Stimulated activated CD8-positive, alpha-beta memory T cell treated with anti-CD3 and anti-CD28 coated beads, Interleukin-12 subunit alpha, Interleukin-12 subunit beta, amount 100 ng/mL, for 24 hours (primary cell): ENCODE measurements around the gene SETD5.

Experiments used
- DNase-seq: peaks from one replicate; pipeline ENCODE4 v3.0.0-alpha.2; 2020; ENCODE audit errors: extremely low read depth

Gene SETD5

DNA sequence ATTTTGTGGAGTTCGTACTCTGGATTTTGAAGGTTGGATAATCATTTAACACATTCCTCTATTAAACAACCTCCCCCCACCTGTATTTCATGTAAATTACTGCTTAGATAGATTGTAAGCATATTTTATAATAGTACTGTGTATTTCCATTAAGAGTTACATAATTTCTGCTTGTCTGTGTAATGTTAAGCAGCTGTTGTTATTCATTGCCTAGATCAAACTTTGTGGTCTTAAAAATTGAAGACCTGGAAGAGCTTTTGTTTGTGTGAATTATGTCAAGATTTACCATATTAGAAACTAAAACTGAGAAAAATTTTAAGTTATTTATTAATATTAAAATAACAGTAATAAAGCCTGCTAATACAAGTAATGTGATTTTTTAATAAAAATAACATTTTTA lies 11.1 kb downstream of the SETD5 start:
- DNase-seq, result no peak

DNA sequence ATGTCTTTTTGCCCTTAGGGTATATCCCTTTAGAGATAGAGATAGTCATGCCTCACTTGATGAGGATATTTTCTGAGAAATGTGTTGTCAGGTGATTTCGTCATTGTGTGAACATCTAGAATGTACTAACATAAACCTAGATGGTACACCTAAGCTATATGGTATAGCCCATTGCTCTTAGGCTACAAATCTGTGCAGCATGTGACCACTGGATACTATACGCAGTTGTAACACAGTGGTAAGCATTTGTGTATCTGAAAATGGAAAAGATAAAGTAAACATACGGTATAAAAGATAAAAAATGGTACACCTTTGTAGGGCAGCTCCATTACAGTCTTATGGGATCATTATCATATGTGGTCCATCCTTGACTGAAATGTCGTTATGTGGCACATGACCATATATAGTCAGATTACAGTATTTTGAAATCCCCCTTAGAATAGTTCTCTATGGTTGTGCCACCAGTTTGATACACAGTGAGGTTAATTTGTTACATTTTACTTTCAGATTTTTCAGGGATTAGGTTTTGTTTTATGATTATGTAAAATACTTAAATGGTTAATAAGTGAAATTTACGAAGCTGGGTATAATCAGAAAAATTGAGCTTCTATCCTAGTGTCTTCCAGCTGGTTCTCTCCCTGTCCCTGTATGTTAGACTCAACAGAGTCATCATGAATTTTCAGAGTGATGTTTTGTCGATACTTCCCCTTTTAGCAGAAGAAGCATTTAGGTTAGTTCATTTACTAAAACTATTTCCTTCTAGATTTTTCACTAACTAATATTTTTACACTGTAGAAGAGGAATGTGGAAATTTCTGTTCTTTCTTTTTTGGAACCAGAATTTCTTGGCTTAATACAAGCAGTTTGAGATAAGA lies 12.8 kb downstream of the SETD5 start:
- no peak for DNase-seq

DNA sequence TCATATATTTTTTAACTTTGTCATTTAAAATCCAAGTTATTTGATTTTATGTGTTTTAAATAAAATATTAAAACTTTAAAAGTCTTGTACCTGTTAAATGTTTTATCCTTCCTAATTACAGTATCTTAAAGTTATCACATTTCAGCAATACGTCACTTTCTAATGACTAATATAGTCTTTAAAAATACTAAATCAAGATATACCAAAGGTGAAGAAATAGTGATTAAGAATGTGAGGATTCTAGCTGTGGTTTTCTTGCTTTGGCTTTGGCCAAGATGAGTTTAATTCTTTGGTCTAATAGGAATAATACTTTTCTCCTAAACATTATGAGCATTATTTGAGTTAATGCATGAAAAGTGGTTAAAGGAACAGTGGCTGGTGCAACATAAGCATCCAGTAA lies 13.9 kb downstream of the SETD5 start:
- no peak for DNase-seq

DNA sequence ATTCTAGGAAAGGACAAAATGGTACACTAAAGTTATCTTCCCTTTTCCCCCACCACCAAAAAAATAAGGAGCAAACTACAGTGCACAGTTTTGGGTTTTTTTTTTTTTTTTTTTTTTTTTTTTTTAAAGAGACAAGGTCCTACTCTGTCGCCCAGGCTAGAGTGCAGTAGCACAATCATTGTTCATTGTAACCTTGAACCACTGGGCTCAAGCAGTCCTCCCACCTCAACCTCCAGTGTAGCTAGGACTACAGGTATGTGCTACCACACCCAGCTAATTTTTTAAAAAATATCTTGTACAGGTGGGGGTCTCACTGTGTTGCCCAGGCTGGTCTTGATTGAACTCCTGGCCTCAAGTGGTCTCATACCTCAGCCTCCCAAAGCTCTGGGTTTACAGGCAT lies 14.9 kb downstream of the SETD5 start:
- no peak for DNase-seq

DNA sequence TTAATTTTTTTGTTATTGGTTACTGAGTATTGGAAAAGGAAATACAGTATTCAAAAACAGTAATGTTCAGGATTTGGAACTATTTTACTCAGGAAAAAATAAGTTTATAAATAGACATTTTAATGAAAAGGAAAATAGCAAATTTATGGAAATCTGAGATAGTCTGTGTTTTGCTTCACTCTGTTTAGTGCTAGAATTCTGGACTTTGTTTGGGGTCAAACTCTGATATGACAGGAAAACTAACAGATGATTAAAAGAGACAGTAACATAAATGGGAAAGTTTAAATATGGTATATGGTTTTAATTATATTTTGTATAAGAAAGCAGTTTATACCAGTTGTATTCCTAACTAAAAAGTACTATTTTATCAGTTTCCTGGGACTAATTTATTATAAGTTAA lies 17.4 kb downstream of the SETD5 start:
- no peak for DNase-seq

DNA sequence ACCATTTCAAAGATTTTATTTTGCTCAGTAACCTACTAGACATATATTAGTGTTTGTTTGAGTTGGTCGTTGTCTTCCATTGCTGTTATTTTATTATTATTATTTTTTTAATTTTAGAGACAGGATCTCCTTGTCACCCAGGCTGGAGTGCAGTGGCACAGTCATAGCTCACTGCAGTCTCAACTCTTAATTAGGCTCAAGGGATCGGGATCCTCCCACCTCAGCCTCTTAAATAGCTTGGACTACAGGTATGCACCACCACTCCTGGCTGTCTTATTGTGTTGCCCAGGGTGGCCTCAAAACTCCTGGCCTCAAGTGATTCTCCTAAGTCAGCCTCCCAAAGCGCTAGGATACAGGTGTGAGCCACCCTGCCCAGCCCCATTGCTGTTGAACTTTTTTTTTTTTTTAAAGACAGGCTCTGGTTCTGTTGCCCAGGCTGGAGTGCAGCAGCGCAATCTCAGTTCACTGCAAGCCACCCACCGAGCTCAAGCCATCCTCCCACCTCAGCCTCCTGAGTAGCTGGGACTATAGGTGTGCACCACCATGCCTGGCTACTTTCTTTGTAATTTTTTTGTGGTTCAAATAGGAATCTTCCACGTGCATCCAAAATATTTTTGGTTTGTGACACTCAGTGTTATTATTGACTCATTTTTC lies 18.2 kb downstream of the SETD5 start:
- no peak for DNase-seq

DNA sequence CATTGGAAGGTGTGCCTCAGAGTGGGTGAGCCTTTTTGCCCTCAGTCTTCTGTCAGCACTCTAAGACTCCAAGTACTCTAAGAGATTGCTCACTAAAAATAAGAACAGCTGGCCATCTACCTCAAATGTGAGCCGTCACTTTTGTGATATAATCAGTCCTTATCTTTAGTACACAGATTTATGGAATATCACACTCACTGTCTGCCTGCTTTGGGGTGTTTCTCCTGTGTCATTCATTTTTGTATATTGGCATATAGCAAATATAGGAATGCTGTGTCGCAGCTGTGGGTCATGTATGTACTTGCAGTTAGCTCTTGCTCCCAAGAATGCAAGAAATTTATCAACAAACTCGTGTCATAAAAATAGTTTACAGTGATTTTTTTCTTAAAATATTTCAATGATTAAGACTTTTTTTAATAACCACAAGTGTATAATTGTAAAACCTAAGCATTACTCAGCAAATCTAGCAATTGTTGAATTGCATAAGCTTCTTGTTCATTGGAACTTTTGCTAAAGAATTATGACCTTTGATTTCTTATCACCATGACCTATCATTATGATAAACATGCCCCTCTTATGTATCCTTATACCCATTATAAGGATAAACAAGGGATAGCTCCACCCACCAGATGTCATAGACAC lies 18.8 kb downstream of the SETD5 start:
- no peak for DNase-seq

DNA sequence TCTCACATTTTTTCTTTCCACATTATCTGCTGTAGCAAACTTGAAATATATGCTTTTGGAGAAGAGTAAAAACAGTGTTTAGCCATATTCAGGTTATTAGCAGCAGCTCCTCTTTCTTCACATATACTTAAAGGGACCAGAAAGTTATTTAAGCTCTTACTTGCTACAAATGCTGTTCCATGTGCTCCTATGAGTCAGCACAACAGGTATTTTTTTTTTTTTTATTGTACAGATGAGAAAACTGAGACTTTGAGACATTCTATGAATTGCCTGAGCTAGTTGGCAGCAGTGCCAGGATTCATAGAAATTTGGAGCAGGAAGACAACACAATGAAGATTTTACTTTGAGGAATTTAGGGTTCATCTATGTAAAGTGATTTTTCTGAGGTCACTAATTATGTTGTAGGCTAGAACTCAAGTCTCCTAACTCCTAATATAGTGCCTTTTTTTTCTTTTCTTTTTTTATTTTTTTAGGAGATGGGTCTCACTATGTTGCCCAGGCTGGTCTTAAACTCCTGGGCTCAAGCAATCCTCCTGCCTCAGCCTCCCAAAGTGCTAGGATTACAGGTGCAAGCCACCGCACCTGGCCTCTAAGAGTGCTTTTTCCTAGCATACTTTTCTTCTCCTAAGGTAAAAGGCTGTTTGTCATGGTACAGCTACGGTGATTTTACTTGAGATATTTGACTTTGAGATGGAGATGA lies 23.6 kb downstream of the SETD5 start:
- no peak for DNase-seq

DNA sequence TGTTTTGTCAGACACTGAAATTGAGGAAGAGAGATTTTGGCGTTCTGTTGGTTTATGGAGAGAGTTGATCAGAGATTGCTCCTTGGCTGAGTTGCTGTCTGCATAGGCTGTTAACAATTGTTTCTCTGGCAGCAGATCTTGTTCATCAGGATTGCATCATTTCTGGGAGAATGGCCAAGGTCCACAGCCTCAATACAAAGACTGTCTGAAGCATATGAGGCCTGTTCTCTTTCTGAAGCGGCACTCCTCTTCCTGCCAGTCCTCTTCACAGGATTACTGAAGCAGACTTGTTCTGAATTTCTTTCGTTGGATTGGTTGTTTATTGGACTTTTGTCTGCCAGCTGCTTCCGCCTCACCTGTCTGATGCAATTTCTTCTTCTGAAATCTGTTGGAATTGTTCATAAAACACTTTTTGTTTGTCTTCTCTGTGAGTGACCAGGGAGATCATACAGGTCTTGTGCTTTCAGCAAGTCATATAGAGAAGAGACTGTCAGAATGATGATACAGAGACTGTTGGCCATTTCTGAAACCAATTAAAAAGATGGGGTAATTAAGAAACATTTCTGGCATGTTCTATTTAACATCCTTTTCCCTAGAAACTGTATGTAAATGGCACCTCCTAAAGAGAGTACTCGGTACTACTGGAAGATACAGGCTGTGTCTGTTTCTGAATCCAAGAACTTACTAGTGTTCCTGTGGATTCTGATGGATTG lies 25.5 kb downstream of the SETD5 start:
- DNase-seq, result no peak

DNA sequence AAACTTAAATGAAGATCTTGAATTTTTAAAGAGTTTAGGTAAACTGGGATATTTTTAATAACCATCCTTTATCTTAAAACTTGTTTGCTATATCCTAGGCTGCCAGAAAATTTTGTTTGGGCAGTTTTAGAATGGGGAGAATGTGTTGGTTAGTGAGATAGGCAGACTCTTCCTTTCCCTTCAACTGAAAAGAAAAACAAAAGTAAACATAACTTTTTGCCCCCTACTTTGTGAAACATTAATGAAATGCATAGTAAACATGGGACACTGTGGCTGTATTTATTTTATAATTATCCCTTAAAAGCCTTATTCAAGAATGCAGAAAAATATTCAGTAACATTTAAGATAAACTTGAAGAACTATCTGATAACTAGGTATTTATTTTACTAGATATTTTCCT lies 31.0 kb downstream of the SETD5 start:
- DNase-seq, result no peak

DNA sequence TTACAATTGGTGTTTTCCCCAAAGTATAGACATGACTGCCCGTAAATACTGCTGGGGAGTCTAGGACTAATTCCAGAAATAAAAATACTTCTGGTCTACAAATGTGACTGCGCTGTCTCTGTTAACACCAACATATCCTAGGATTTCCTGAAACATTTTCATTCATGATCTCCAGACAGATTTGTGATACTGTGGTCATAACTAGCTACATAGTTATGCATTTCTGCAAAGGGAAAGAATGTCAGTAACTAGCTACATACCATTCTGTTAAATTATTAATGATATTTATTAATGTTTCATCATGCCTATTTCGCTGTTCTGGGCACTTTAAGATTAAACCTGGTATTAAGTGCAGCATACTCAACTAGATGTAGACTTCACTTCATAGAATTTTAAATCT lies 33.3 kb downstream of the SETD5 start:
- no peak for DNase-seq

DNA sequence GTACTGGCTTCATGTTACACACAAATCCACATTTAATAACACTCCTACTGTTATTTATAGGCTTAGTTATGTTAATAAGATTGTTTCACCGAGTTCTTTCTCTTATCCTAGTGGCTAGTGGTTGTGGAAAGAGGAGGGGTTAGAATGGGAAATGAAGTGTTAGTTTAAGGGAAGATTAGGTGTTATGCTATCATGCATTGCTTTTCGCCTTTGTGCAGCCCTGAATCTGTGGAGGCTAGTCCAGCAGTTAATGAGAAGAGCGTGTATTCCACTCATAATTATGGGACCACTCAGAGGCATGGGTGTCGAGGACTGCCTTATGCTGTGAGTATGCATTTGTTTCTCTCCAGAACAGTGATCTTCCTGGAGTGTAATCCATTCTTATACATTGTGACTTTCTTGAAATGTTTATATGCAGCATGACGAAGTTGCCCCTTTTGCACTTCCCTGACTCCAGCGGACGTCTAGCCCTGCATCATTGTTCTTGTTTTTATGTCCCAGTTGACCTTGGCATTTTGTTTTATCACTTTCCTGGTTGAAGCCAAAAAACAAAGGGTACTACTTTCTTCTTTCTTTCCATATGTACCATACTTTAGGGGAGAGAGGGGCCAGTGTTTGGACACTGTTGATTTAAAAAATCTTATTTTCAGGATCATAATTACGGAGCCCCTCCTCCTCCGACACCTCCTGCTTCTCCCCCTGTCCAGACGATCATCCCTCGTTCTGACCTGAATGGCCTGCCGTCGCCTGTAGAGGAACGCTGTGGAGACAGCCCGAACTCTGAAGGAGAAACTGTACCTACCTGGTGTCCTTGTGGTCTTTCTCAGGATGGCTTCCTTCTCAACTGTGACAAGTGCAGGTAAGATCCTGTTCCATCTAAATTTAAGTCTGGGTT lies 36.5 kb downstream of the SETD5 start:
- DNase-seq, result no peak

DNA sequence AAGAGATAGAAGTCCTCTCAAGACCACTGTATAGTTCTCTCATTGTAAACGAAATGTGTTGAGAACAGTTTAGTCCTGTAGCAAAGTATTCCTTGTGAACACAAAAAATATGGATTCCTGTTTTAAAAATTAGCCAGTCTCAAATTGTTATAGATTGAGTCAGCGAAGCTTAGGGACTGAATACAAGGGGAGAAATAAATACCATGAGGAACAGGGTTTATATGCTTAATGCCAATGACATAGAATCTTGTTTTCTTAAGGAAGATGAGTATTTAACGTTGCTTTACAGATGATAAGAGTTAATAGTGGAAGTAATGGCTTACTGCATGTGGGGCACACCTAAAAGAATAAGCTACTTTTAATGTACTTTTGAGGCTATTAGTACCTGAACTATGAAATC lies 37.9 kb downstream of the SETD5 start:
- no peak for DNase-seq

DNA sequence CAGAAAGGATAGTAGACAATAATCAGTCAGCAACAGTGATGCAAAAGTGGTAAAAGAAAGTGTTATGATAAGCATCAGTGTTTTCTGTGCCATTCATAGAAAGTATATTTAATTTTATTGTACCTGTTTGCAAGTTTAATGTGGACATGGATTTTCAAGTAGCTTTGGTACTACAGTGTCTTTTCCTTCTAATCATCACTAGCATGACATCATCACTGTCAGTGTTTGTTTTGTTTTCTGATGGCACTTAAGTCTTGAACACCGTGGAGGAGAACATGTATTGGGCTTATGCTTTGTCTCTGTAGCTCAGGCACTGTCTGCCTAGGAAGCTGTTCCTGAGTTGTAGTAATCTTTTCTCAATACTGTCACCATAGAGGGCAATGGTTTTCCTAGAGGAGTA lies 41.9 kb downstream of the SETD5 start:
- no peak for DNase-seq

DNA sequence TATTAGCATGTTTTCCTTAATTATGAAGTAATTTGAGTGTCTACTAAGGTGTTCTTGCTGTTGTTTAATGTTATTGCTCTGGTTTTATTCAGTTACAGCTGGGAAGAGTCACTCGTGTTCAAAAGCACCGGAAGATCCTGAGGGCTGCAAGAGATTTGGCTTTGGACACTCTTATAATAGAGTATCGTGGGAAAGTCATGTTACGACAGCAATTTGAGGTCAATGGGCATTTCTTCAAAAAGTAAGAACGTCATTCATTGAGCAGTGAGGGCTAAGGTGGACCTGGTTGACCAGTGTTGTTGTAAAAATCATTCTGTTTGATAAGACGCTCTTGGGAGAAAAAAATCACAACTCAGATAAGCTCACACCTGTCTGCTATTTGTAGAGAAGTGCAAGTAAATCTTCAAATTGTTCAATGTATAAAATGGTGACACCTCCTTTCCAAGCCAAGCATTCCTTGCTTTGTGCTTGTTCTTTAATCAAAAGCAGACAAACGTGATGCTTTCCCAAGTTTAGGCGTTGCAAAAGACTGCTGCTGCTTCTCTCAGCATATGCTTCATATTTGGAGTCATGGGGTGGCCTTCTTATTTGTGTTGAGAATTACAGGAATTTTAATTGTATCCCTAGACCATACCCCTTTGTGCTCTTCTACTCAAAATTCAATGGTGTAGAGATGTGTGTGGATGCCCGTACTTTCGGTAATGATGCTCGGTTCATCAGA lies 44.2 kb downstream of the SETD5 start:
- DNase-seq, result no peak

DNA sequence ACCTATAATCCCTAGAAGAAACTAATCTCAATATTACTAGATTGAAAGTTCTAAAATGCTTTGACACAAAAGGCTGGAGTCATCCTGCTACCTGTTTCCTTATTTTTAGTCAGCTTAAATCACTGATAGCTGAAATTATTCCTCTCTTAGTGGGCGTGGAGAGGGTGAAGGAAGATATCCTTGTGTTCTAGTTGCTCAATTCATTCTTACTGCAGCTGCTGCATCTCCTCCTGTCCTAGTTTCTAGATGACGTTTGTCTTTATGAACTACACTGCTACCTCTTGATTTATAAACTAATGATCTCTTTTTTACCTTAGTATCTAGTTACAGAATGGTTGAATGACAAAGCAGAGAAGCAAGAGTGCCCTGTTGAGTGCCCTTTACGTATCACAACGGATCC lies 50.7 kb downstream of the SETD5 start:
- DNase-seq, result no peak

DNA sequence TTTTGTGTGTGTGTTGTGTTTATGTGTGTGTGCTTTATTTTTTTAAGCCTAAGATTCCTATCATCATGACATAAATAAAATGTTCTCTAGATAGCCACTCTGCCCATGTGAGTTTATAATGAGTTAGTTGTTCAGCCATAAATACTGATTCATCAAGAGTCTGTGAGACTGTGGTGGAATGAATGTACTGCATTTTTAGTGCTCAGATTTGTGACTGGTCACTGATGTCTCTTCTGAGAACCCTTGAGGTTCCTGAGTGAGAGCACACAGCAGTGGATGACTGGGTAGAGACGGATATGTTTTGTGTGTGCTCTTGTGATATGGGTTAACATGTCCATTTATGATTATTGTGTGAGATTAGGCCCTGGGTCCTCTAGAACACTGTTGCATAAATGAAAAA lies 51.2 kb downstream of the SETD5 start:
- no peak for DNase-seq

DNA sequence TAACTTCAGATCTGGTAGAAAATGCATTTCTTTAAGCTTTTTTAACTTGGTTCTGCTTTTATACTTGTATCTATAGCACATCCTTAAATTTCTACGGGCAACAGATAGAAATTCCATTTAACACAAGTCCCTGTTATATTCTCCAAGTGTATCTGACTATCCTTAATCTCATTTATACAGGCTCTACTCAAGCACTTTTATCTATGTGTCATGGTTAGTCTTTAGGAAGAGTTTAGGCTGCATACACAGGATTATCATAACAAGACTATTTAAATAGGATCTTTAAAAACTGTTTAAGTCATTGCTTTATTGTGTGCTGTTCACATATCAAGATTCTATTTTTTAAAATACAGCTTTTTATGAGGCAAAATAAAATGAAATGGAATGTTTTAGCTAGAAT lies 52.7 kb downstream of the SETD5 start:
- no peak for DNase-seq

DNA sequence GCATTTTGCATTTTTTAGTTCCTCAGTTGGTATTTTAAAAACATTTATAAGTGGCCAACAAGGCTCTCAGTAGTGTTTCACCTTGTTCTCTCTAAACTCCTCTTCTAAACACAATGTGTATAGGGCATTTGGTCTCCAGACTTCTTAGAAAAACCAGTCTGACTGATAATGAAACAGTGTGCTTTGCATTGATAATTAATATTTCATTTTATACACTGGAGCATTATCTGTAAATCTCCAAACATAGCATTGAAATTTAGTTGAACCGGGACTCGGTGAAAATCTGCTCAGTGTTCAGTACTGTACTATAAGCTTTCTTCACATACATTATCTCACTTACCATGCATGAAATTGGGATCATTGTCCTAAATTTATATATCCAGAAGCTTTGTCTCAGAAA lies 53.6 kb downstream of the SETD5 start:
- DNase-seq, result no peak

DNA sequence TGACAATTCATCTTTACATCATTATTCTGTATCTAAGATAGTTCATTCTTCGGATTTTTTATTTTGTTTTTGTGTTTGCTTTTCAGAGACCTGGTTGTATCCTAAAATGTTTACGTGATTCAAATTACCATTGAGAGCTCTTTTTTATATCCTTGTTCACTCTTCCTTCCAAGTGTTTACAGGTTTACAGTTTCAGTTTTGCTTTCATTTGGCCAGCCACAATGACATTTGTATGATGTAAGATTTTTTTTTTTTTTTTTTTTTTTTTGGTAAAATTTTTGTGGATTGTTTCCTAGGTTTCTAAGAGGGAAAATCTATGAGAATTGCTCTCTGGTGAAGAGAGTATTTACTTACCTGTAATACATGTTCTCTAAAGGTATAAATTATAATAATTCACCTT lies 55.0 kb downstream of the SETD5 start:
- DNase-seq, result no peak
